ENCODE results near the gene SPOCK1. TPM values are rescaled to one million over a fixed set of nuclear protein-coding genes. Genes with fewer than 3 reads are reported as not detected.

SPOCK1 gene
- total and polyA plus RNA-seq, 5 experiments from 2014 or later, result not detected

- POLR2A ChIA-PET, result no interaction called here
Measured at GRCh38 chr5:137182576-137182975, 316.6 kb downstream of the SPOCK1 start.

GRCh38 chr5:137181667-137182066 is 317.5 kb downstream of the SPOCK1 start:
- Mint-ChIP-seq H3K9me3 (peaks cover 0 to 3% (median 0%) of the 10 kb centered on the region in 9 donors), H3K27ac (no peak overlapping the region), H3K4me3 (no peak overlapping the region), H3K36me3 (no peaks in the 10 kb centered on the region), H3K27me3 (peaks cover 0 to 16% (median 0%) of the 10 kb centered on the region in 5 donors), H3K4me1 (no peaks in the 10 kb centered on the region)
- DNase-seq, result no peak
- POLR2A ChIA-PET, result no interaction called here
- no peak for ATAC-seq

More at GRCh38 chr5:137182576-137182975, 316.6 kb downstream of the SPOCK1 start:
- H3K36me3 Mint-ChIP-seq, result no peaks in the 10 kb centered on the region
- H3K9me3 Mint-ChIP-seq, result peaks cover 0 to 3% (median 0%) of the 10 kb centered on the region in 9 donors
- no peak overlapping the region for H3K27ac Mint-ChIP-seq
- no peak for ATAC-seq
- peaks cover 0 to 18% (median 0%) of the 10 kb centered on the region in 5 donors for H3K27me3 Mint-ChIP-seq
- no peak overlapping the region for H3K4me3 Mint-ChIP-seq
- no peak for DNase-seq
- H3K4me1 Mint-ChIP-seq, result no peaks in the 10 kb centered on the region

DNA sequence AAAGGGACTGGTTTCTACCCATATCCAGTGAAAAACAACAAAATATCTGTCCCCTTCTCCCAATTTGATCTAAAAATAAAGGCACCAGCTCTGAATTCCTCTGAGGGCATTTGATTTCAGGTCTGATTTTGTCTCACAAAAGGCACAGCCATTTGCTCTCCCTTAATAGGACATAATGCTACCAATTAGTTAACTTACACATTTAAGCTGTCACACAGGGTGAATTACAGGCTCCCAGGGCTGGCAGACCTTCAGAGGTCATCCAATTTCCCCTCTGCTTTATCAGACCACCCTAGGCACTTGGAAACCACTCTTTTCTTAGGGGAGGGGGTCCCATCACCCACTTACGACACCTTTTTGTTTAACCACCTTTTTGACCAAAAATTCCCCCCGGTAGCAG is 319.9 kb downstream of the SPOCK1 start:
- H3K27me3 Mint-ChIP-seq, result peaks cover 0 to 19% (median 3%) of the 10 kb centered on the region in 5 donors
- H3K4me3 Mint-ChIP-seq, result no peak overlapping the region
- H3K4me1 Mint-ChIP-seq, result no peaks in the 10 kb centered on the region
- no peak for DNase-seq
- POLR2A ChIA-PET, result no interaction called here
- no peaks in the 10 kb centered on the region for H3K9me3 Mint-ChIP-seq
- ATAC-seq, result no peak
- H3K27ac Mint-ChIP-seq, result no peak overlapping the region
- H3K36me3 Mint-ChIP-seq, result no peaks in the 10 kb centered on the region

DNA sequence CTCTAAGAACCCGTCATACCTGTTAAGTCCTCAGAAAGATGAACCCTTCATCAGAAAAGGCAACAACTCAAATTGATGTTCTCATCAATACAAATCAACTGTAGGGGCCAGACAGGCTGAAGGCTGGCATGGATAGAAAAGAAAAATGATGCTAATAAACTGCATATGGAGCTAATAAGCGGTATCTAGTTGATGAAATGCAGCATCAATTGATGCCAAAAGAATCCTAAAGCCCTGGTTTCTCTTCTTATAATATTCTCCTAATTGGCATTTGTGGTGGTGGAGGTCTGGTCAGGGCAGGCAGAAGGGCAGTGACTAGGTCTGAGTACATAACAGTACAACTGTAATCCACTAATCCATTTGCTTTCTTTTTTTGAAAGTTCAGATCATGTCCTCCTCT is 322.5 kb downstream of the SPOCK1 start:
- no peak for DNase-seq
- POLR2A ChIA-PET, result no interaction called here
- Mint-ChIP-seq H3K9me3 (no peaks in the 10 kb centered on the region), H3K36me3 (no peaks in the 10 kb centered on the region), H3K4me3 (no peak overlapping the region), H3K27ac (no peak overlapping the region), H3K27me3 (peaks cover 0 to 14% (median 0%) of the 10 kb centered on the region in 5 donors), H3K4me1 (no peaks in the 10 kb centered on the region)
- ATAC-seq, result no peak

GRCh38 chr5:137176126-137176525 is 323.0 kb downstream of the SPOCK1 start:
- Mint-ChIP-seq H3K4me3 (no peak overlapping the region), H3K9me3 (no peaks in the 10 kb centered on the region), H3K4me1 (no peaks in the 10 kb centered on the region), H3K36me3 (no peaks in the 10 kb centered on the region), H3K27ac (no peak overlapping the region), H3K27me3 (peaks cover 0 to 14% (median 0%) of the 10 kb centered on the region in 5 donors)
- no peak for ATAC-seq
- POLR2A ChIA-PET, result no interaction called here
- DNase-seq, result no peak

- POLR2A ChIA-PET, result no interaction called here
- Mint-ChIP-seq H3K4me1 (no peaks in the 10 kb centered on the region), H3K4me3 (no peak overlapping the region), H3K36me3 (no peaks in the 10 kb centered on the region), H3K27me3 (peaks cover 0 to 14% (median 0%) of the 10 kb centered on the region in 5 donors), H3K9me3 (no peaks in the 10 kb centered on the region), H3K27ac (no peak overlapping the region)
- ATAC-seq, result no peak
- no peak for DNase-seq
Measured at GRCh38 chr5:137174196-137174595, 324.9 kb downstream of the SPOCK1 start.

GRCh38 chr5:137172258-137172657 is 326.9 kb downstream of the SPOCK1 start:
- Mint-ChIP-seq H3K27me3 (peaks cover 0 to 5% (median 0%) of the 10 kb centered on the region in 5 donors), H3K4me1 (no peaks in the 10 kb centered on the region)
- no peak for ATAC-seq

DNA sequence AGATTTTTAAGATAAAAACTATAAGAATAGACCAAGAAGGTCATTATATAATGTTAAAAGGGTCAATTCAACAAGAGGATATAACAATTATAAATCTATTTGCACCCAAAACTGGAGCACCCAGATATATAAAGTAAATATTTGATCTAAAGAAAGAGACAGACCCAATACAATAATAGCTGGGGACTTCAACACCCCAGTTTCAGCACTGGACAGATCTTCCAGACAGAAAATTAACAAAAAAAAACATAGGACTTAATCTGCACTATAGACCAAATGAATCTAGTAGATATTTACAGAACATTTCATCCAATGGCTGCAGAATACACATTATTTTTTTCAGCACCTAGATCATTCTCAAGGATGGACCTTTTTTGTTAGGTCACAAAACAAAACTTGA is 331.9 kb downstream of the SPOCK1 start:
- Mint-ChIP-seq H3K4me3 (no peak overlapping the region), H3K4me1 (no peaks in the 10 kb centered on the region), H3K27ac (no peak overlapping the region), H3K9me3 (peaks cover 0 to 16% (median 0%) of the 10 kb centered on the region in 9 donors), H3K36me3 (no peaks in the 10 kb centered on the region), H3K27me3 (peaks cover 0 to 9% (median 0%) of the 10 kb centered on the region in 5 donors)
- POLR2A ChIA-PET, result no interaction called here
- no peak for ATAC-seq
- DNase-seq, result no peak

More at GRCh38 chr5:137172258-137172657, 326.9 kb downstream of the SPOCK1 start:
- no peaks in the 10 kb centered on the region for H3K36me3 Mint-ChIP-seq
- POLR2A ChIA-PET, result no interaction called here
- H3K4me3 Mint-ChIP-seq, result no peak overlapping the region
- no peak for DNase-seq
- H3K27ac Mint-ChIP-seq, result no peak overlapping the region
- H3K9me3 Mint-ChIP-seq, result peaks cover 0 to 7% (median 0%) of the 10 kb centered on the region in 9 donors

DNA sequence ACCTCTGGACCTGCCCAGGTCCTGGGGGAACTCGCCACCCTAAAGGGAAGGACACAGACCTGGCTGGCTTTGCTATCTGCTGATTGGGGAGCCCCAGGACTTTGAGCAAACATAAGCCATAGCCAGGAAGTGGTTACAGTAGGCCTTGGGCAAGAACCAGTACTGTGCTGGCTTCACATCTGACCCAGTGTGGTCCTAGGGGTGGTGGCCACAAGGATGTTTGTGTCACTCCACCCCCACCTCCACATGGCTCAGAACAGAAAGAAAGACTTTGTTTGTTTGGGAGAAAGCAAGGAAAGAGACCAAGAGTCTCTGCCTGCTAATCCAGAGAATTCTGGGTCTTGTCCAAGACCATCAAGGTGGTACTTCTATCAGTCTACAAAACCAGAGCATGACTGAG is 334.2 kb downstream of the SPOCK1 start:
- POLR2A ChIA-PET, result no interaction called here
- no peaks in the 10 kb centered on the region for H3K4me1 Mint-ChIP-seq
- H3K27ac Mint-ChIP-seq, result no peak overlapping the region
- H3K9me3 Mint-ChIP-seq, result peaks cover 0 to 18% (median 1%) of the 10 kb centered on the region in 9 donors
- no peak for DNase-seq
- H3K36me3 Mint-ChIP-seq, result no peaks in the 10 kb centered on the region
- H3K27me3 Mint-ChIP-seq, result peaks cover 0 to 9% (median 0%) of the 10 kb centered on the region in 5 donors
- H3K4me3 Mint-ChIP-seq, result no peak overlapping the region
- no peak for ATAC-seq

GRCh38 chr5:137164536-137164935 is 334.6 kb downstream of the SPOCK1 start:
- Mint-ChIP-seq H3K36me3 (no peaks in the 10 kb centered on the region), H3K4me1 (no peaks in the 10 kb centered on the region), H3K9me3 (peaks cover 0 to 22% (median 4%) of the 10 kb centered on the region in 9 donors), H3K27ac (no peak overlapping the region), H3K4me3 (no peak overlapping the region), H3K27me3 (peaks cover 0 to 9% (median 0%) of the 10 kb centered on the region in 5 donors)
- no peak for ATAC-seq
- POLR2A ChIA-PET, result no interaction called here
- DNase-seq, result no peak

DNA sequence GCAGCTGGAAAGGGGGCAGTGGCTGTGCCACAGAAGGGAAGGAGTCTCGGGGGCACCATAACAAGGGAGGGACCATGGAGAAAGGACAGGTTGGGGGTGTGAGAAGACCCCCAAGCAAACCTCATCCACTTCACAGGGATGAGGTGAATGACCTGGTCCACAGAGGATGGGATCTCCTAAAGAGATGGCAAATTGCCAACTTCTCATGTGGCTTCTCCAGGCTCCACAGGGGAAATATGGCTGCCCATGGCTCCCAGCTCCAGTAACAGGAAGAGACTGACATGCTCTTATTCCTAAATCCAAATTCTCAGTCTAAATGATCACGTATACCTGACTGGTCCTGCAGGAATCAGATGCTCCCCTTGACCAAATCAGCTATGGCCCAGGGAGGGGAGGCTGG is 340.4 kb downstream of the SPOCK1 start:
- Mint-ChIP-seq H3K9me3 (peaks cover 0 to 11% (median 4%) of the 10 kb centered on the region in 9 donors), H3K4me1 (no peaks in the 10 kb centered on the region), H3K4me3 (no peak overlapping the region), H3K36me3 (no peaks in the 10 kb centered on the region), H3K27me3 (peaks cover 0 to 6% (median 2%) of the 10 kb centered on the region in 5 donors), H3K27ac (no peak overlapping the region)
- POLR2A ChIA-PET, result no interaction called here
- no peak for DNase-seq
- ATAC-seq, result no peak

DNA sequence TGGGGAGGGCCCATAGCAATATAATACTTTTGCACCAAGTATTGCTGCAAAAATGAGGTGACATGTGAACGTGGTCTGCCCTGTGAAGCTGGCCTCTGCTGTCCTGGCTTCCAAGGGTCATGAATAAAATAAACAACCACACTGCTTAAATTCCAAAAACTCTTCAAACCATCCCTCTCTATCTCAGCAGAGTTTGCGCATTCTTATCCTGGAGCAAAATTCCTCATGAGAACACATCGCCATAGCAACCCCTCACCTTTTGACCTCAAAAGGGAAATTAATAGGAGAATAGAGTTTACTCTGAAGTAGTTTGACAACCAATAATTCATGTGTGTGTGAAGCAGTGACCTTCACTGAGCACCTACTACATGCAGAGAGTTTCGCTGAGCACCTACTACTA is 342.9 kb downstream of the SPOCK1 start:
- no peak for ATAC-seq
- no peaks in the 10 kb centered on the region for H3K4me1 Mint-ChIP-seq
- H3K9me3 Mint-ChIP-seq, result peaks cover 0 to 11% (median 5%) of the 10 kb centered on the region in 9 donors
- H3K27ac Mint-ChIP-seq, result no peak overlapping the region
- DNase-seq, result no peak
- H3K4me3 Mint-ChIP-seq, result no peak overlapping the region
- H3K36me3 Mint-ChIP-seq, result no peaks in the 10 kb centered on the region
- POLR2A ChIA-PET, result no interaction called here
- peaks cover 0 to 10% (median 2%) of the 10 kb centered on the region in 5 donors for H3K27me3 Mint-ChIP-seq

- H3K4me3 Mint-ChIP-seq, result no peak overlapping the region
- POLR2A ChIA-PET, result no interaction called here
- no peaks in the 10 kb centered on the region for H3K36me3 Mint-ChIP-seq
- DNase-seq, result no peak
- ATAC-seq, result no peak
- peaks cover 0 to 11% (median 5%) of the 10 kb centered on the region in 9 donors for H3K9me3 Mint-ChIP-seq
- no peak overlapping the region for H3K27ac Mint-ChIP-seq
- peaks cover 0 to 10% (median 2%) of the 10 kb centered on the region in 5 donors for H3K27me3 Mint-ChIP-seq
- H3K4me1 Mint-ChIP-seq, result no peaks in the 10 kb centered on the region
Measured at GRCh38 chr5:137155261-137156000, 343.7 kb downstream of the SPOCK1 start.

DNA sequence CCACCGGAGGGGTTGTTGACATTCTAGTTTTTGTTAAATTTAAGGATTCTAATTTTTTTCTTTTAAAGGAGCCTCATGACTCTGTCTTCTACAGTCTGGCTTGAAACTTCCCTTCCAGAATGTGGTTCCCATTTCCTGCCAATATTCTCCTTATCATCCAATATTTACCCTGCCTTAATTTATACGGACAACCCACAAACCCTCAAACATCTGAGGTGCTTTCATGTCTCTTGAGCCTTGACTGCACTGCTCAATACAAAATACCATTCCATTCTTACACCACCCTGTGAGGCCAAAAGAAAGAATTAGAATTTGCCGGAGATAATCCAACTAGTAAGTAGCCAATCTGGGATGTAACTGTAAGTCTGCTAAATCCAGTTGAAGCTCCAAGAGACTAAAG is 346.5 kb downstream of the SPOCK1 start:
- H3K4me3 Mint-ChIP-seq, result no peak overlapping the region
- ATAC-seq (no peak), DNase-seq (no peak)
- no peak overlapping the region for H3K27ac Mint-ChIP-seq
- peaks cover 0 to 7% (median 0%) of the 10 kb centered on the region in 9 donors for H3K9me3 Mint-ChIP-seq
- H3K4me1 Mint-ChIP-seq, result no peaks in the 10 kb centered on the region
- POLR2A ChIA-PET, result no interaction called here
- peaks cover 0 to 14% (median 2%) of the 10 kb centered on the region in 5 donors for H3K27me3 Mint-ChIP-seq
- H3K36me3 Mint-ChIP-seq, result no peaks in the 10 kb centered on the region
